ENCODE data around the gene SKI. TPM values are rescaled to one million over a fixed set of nuclear protein-coding genes. Genes with fewer than 3 reads are reported as not detected.

Gene SKI
- total and polyA plus RNA-seq, 12 donors = 4.8 to 53.6 (median 34.7) TPM

GRCh38 chr1:2180297-2181245, 47.5 kb upstream of the SKI start:
- H3K36me3 ChIP-seq (replicated peaks in 1 of 2) = no peaks in the 10 kb centered on the region
- peak in 1 of 7 donors; percentile 57 for DNase-seq
- no peak overlapping the region for H3K27ac ChIP-seq
- TF ChIP-seq CTCF (IDR thresholded peaks at IDR 0.05) = no peak
- TF ChIP-seq POLR2A (IDR thresholded peaks at IDR 0.05) = no peak
- no peaks in the 10 kb centered on the region for H3K9me3 ChIP-seq (replicated peaks in 1 of 3)
- no peaks in the 10 kb centered on the region for H3K27me3 ChIP-seq
- H3K4me3 ChIP-seq = no peak overlapping the region
- H3K4me1 ChIP-seq (replicated peaks in 1 of 2) = no peaks in the 10 kb centered on the region
- intact Hi-C loops (cut with DNase I) = no loop called here
- WGBS, 4 donors = 87 to 91% (median 90%) methylated on average over 45 to 58 of the region's 58 CpGs

DNA sequence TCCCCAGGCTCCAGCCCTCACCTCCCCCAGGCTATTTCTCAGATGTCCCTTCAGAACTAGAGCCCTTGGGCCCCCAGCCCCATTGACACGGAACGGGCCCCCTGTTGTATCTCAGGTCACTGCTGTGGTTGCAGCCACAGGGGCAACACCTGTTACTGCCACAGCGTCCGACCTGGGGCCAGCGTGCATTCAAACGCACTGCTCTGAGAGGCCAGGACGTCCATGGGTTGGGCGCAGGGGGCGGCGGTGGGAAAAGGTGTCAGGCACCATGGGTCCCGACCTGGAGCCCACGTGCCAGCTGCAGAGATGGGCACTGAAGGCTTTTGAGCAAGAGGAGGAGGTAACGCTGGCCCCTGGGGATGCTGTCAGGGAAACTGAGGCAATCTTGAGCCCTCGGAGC, 46.8 kb upstream of the SKI start:
- TF ChIP-seq POLR2A (IDR thresholded peaks at IDR 0.05) = no peak
- no peak for TF ChIP-seq CTCF (IDR thresholded peaks at IDR 0.05)
- Histone ChIP-seq H3K4me1 (replicated peaks in 1 of 2) (no peaks in the 10 kb centered on the region), H3K27me3 (no peaks in the 10 kb centered on the region), H3K4me3 (no peak overlapping the region), H3K9me3 (replicated peaks in 1 of 3) (no peaks in the 10 kb centered on the region), H3K27ac (no peak overlapping the region), H3K36me3 (replicated peaks in 1 of 2) (no peaks in the 10 kb centered on the region)
- WGBS, 4 donors = 88 to 93% (median 91%) methylated on average over 10 to 14 of the region's 14 CpGs
- no peak for DNase-seq
- intact Hi-C loops (cut with DNase I) = no loop called here

DNA sequence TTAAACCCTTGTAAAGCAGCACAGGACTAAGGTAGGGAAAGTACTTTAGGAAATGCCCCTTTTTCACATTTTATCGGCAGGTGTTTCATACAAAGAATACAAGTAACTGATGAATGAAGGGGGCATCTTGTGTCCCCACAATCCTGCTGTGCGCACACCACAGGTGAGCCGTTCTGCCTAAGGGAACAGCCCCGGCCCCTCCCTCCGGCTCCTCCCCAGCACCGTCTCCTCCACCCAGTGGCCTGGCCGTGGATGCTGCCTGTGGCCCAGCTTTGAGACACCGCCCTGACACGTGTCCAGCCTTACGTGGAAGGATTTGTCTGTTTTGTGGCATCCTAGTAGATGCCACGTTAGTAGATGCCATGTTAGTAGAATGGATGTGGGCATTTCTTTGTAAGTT, 46.4 kb upstream of the SKI start:
- Histone ChIP-seq H3K4me3 (no peak overlapping the region), H3K36me3 (replicated peaks in 1 of 2) (no peaks in the 10 kb centered on the region), H3K4me1 (replicated peaks in 1 of 2) (no peaks in the 10 kb centered on the region), H3K27ac (no peak overlapping the region), H3K27me3 (no peaks in the 10 kb centered on the region), H3K9me3 (replicated peaks in 1 of 3) (no peaks in the 10 kb centered on the region)
- WGBS, 4 donors = 88 to 94% (median 93%) methylated on average over 11 of the region's 11 CpGs
- no peak for DNase-seq
- intact Hi-C loops (cut with DNase I) = no loop called here
- no peak for TF ChIP-seq CTCF (IDR thresholded peaks at IDR 0.05)
- TF ChIP-seq POLR2A (IDR thresholded peaks at IDR 0.05) = no peak

- WGBS, 4 donors = 85 to 97% (median 95%) methylated on average over 6 to 13 of the region's 13 CpGs
- no peak overlapping the region for H3K4me3 ChIP-seq
- DNase-seq = no peak
- intact Hi-C loops (cut with DNase I) = no loop called here
- TF ChIP-seq CTCF (IDR thresholded peaks at IDR 0.05) (no peak), POLR2A (IDR thresholded peaks at IDR 0.05) (no peak)
- no peaks in the 10 kb centered on the region for H3K27me3 ChIP-seq
- no peaks in the 10 kb centered on the region for H3K9me3 ChIP-seq (replicated peaks in 1 of 3)
- no peaks in the 10 kb centered on the region for H3K36me3 ChIP-seq (replicated peaks in 1 of 2)
- no peaks in the 10 kb centered on the region for H3K4me1 ChIP-seq (replicated peaks in 1 of 2)
- H3K27ac ChIP-seq = no peak overlapping the region
Observed at GRCh38 chr1:2182376-2182775, 45.7 kb upstream of the SKI start.
